ENCODE data around the gene RRP1B. TPM values are rescaled to one million over a fixed set of nuclear protein-coding genes. Genes with fewer than 3 reads are reported as not detected.

Gene RRP1B
- total and polyA plus RNA-seq, 2 experiments from 2014 or later, result 13.6 to 15.0 TPM

- Histone ChIP-seq H3K4me1 (ENCODE audit: insufficient read depth) (no peaks in the 10 kb centered on the region), H3K4me2 (ENCODE audit: unreplicated experiment) (no peak overlapping the region), H4K20me1 (ENCODE audit: insufficient read depth) (no peaks in the 10 kb centered on the region), H3K79me2 (ENCODE audit: insufficient read depth) (peaks cover 88% of the 10 kb centered on the region), H3K4me3 (no peak overlapping the region), H3K9me2 (ENCODE audit: insufficient read depth) (no peaks in the 10 kb centered on the region), H3K27me3 (replicated peaks; ENCODE audit: insufficient read depth) (no peaks in the 10 kb centered on the region), H2AFZ (no peak overlapping the region), H3K9me3 (ENCODE audit: low read depth) (no peaks in the 10 kb centered on the region), H3K36me3 (ENCODE audit: low read depth) (peaks cover 7% of the 10 kb centered on the region), H3K27ac (no peak overlapping the region), H3K9ac (no peak overlapping the region), H3F3A (ENCODE audit: insufficient read depth) (no peaks in the 10 kb centered on the region)
- WGBS, 2 experiments (ENCODE audit: low coverage in 1 of 2, low lambda C conversion rate in 2 of 2, missing lambda C conversion rate in 2 of 2), result 80 to 85% methylated on average over 7 of the region's 7 CpGs
- peak; percentile 72 for DNase-seq
- TF ChIP-seq EZH2phosphoT487 (IDR thresholded peaks at IDR 0.05; ENCODE audit: insufficient read depth, low read depth) (no peak), EZH2 (IDR thresholded peaks at IDR 0.05; ENCODE audit: insufficient read depth, poor library complexity, severe bottlenecking) (no peak)
- in situ Hi-C loops (cut with MboI), result no loop called here
Measured at GRCh38 chr21:43667191-43667904, 8.0 kb downstream of the RRP1B start.

- H3K79me2 ChIP-seq (ENCODE audit: insufficient read depth), result peaks cover 61% of the 10 kb centered on the region
Measured at GRCh38 chr21:43669828-43670605, 10.7 kb downstream of the RRP1B start.

GRCh38 chr21:43675871-43676270 is 16.5 kb downstream of the RRP1B start:
- Histone ChIP-seq H3K9ac (no peak overlapping the region), H3F3A (ENCODE audit: insufficient read depth) (no peaks in the 10 kb centered on the region), H3K9me3 (ENCODE audit: low read depth) (no peaks in the 10 kb centered on the region), H3K4me2 (ENCODE audit: unreplicated experiment) (no peak overlapping the region), H3K4me1 (ENCODE audit: insufficient read depth) (no peaks in the 10 kb centered on the region), H2AFZ (no peak overlapping the region), H3K4me3 (no peak overlapping the region), H3K36me3 (ENCODE audit: low read depth) (peaks cover 23% of the 10 kb centered on the region), H3K9me2 (ENCODE audit: insufficient read depth) (no peaks in the 10 kb centered on the region), H3K27me3 (replicated peaks; ENCODE audit: insufficient read depth) (no peaks in the 10 kb centered on the region), H4K20me1 (ENCODE audit: insufficient read depth) (no peaks in the 10 kb centered on the region), H3K27ac (no peak overlapping the region), H3K79me2 (ENCODE audit: insufficient read depth) (peaks cover 25% of the 10 kb centered on the region; the same call in 1 of the 2 replicates)
- TF ChIP-seq EZH2 (IDR thresholded peaks at IDR 0.05; ENCODE audit: insufficient read depth, poor library complexity, severe bottlenecking) (no peak), EZH2phosphoT487 (IDR thresholded peaks at IDR 0.05; ENCODE audit: insufficient read depth, low read depth) (no peak)
- 96 to 98% methylated on average over 3 of the region's 3 CpGs for WGBS, 2 experiments (ENCODE audit: low coverage in 1 of 2, low lambda C conversion rate in 2 of 2, missing lambda C conversion rate in 2 of 2)
- in situ Hi-C loops (cut with MboI), result no loop called here
- DNase-seq, result no peak

More at GRCh38 chr21:43669828-43670605, 10.7 kb downstream of the RRP1B start:
- in situ Hi-C loops (cut with MboI), result no loop called here
- Histone ChIP-seq H3K4me3 (no peak overlapping the region), H3K36me3 (ENCODE audit: low read depth) (peaks cover 16% of the 10 kb centered on the region), H4K20me1 (ENCODE audit: insufficient read depth) (no peaks in the 10 kb centered on the region), H3K27ac (no peak overlapping the region), H3K4me1 (ENCODE audit: insufficient read depth) (no peaks in the 10 kb centered on the region), H2AFZ (no peak overlapping the region), H3K27me3 (replicated peaks; ENCODE audit: insufficient read depth) (no peaks in the 10 kb centered on the region), H3K4me2 (ENCODE audit: unreplicated experiment) (no peak overlapping the region), H3F3A (ENCODE audit: insufficient read depth) (no peaks in the 10 kb centered on the region), H3K9ac (no peak overlapping the region), H3K9me2 (ENCODE audit: insufficient read depth) (no peaks in the 10 kb centered on the region), H3K9me3 (ENCODE audit: low read depth) (no peaks in the 10 kb centered on the region)
- WGBS, 2 experiments (ENCODE audit: low coverage in 1 of 2, low lambda C conversion rate in 2 of 2, missing lambda C conversion rate in 2 of 2), result 92% methylated on average over 20 of the region's 20 CpGs
- no peak for TF ChIP-seq EZH2phosphoT487 (IDR thresholded peaks at IDR 0.05; ENCODE audit: insufficient read depth, low read depth)
- no peak for TF ChIP-seq EZH2 (IDR thresholded peaks at IDR 0.05; ENCODE audit: insufficient read depth, poor library complexity, severe bottlenecking)
- DNase-seq, result no peak

DNA sequence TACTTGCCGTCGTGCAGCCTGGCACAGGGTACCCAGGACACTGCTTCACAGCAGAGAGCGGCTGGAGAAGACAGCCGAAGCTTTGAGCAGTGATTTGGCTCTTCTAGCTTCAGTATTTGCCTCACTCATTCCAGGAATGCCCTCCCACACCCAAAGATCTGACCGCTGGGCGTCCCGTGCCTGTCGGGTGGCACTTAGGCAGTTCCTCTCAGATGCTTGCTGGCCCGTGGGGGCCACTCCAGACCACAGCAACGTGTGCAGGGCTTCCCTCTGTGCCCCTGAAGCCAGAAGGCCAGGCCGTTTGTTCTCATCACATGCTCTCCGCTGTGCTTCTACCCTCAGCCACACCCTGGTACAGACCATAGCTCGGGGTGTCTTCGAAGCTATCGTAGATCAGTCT is 17.0 kb downstream of the RRP1B start:
- Histone ChIP-seq H2AFZ (no peak overlapping the region), H4K20me1 (ENCODE audit: insufficient read depth) (no peaks in the 10 kb centered on the region), H3K9me3 (ENCODE audit: low read depth) (no peaks in the 10 kb centered on the region), H3K27me3 (replicated peaks; ENCODE audit: insufficient read depth) (no peaks in the 10 kb centered on the region), H3K9me2 (ENCODE audit: insufficient read depth) (no peaks in the 10 kb centered on the region), H3K36me3 (ENCODE audit: low read depth) (peaks cover 23% of the 10 kb centered on the region), H3K4me3 (no peak overlapping the region), H3K9ac (no peak overlapping the region), H3F3A (ENCODE audit: insufficient read depth) (no peaks in the 10 kb centered on the region), H3K79me2 (ENCODE audit: insufficient read depth) (peaks cover 24% of the 10 kb centered on the region; the same call in 1 of the 2 replicates), H3K4me2 (ENCODE audit: unreplicated experiment) (no peak overlapping the region), H3K4me1 (ENCODE audit: insufficient read depth) (no peaks in the 10 kb centered on the region), H3K27ac (no peak overlapping the region)
- TF ChIP-seq EZH2 (IDR thresholded peaks at IDR 0.05; ENCODE audit: insufficient read depth, poor library complexity, severe bottlenecking) (no peak), EZH2phosphoT487 (IDR thresholded peaks at IDR 0.05; ENCODE audit: insufficient read depth, low read depth) (no peak)
- WGBS, 2 experiments (ENCODE audit: low coverage in 1 of 2, low lambda C conversion rate in 2 of 2, missing lambda C conversion rate in 2 of 2), result 94 to 98% methylated on average over 15 of the region's 15 CpGs
- in situ Hi-C loops (cut with MboI), result no loop called here
- DNase-seq, result no peak
